HepG2 (cell line): ENCODE measurements around the gene WNK2. TPM values are rescaled to one million over a fixed set of nuclear protein-coding genes. Genes with fewer than 3 reads are reported as not detected.
A peak's percentile ranks its signal among the peaks of the same experiment; 100 is the strongest.

Experiments
- ATAC-seq: fragments of 200-7000 bp; cut with Tn5 transposase; 3 replicates; pipeline ENCODE4 v1.9.1; 2020; ENCODE audit warnings: mild to moderate bottlenecking, moderate library complexity
- BruUV-seq: library from RNA; stranded (reverse); fragments of 400-500 nt; replicated peaks from 2 replicates; lab custom pipeline; 2021; lab: Mats Ljungman, UMichigan
- CTCF ChIA-PET: fragments of 300-600 bp; formaldehyde crosslinking; extraction: SDS; loops from one replicate; lab custom pipeline; 2021; ENCODE audit warnings: low total read pairs, inconsistent platforms, low intra/inter-chr PET ratio; lab: Yijun Ruan, JAX
- POLR2A ChIA-PET: fragments of 350-600 bp; sonication (Branson Sonifier 250); formaldehyde crosslinking; loops from one replicate; lab custom pipeline; 2020; ENCODE audit warnings: antibody characterized with exemption, inconsistent platforms; lab: Yijun Ruan, JAX
- DNase-seq: peaks from one replicate; pipeline ENCODE4 v3.0.0-alpha.2; 2015; ENCODE audit warnings: low spot score
- FAIRE-seq: peaks from 3 replicates; lab custom pipeline; 2011; peaks lifted over from hg19 to GRCh38; lab: Jason Lieb, UNC
- H2AFZ ChIP-seq: one replicate; pipeline ENCODE4 v1.6.1; 2011; ENCODE audit warnings: low read length, inconsistent platforms
- H3K27ac ChIP-seq: fragments of 300-600 bp; 3 replicates; pipeline ENCODE4 v1.8.0; 2011; ENCODE audit warnings: mixed run types, mild to moderate bottlenecking, mixed read lengths, low read length, inconsistent platforms; ENCODE audit not compliant: insufficient read depth; ENCODE audit errors: extremely low read length
- H3K27me3 ChIP-seq, 2 experiments: fragments of 200-600 bp in 1 of 2; 2 replicates in 1 of 2; 3 replicates in 1 of 2; pipeline versions ENCODE4 v1.6.0 to v1.8.0; 2011; ENCODE audit warnings: low read length in 2 of 2, mild to moderate bottlenecking in 2 of 2, moderate library complexity in 2 of 2, inconsistent platforms in 1 of 2; ENCODE audit not compliant: insufficient read depth in 2 of 2, control insufficient read depth in 1 of 2
- H3K36me3 ChIP-seq, 2 experiments: fragments of 200-600 bp in 1 of 2; replicated peaks in 1 of 2; 2 replicates in 1 of 2; 3 replicates in 1 of 2; pipeline versions ENCODE4 v1.5.1 to v1.8.0; 2011; ENCODE audit warnings: low read length in 2 of 2, inconsistent platforms in 1 of 2; ENCODE audit not compliant: insufficient read depth in 2 of 2, control insufficient read depth in 1 of 2
- H3K4me1 ChIP-seq: 2 replicates; pipeline ENCODE4 v1.5.1; 2012; ENCODE audit warnings: low read length, inconsistent platforms; ENCODE audit not compliant: insufficient read depth
- H3K4me2 ChIP-seq: 2 replicates; pipeline ENCODE4 v1.6.0; 2011; ENCODE audit warnings: low read depth, low read length, inconsistent platforms
- H3K4me3 ChIP-seq, 3 experiments: fragments of 200-600 bp in 1 of 3; sonication (generic), shearing (Covaris generic) in 1 of 3; replicated peaks in 1 of 3; 2 replicates each; pipeline ENCODE4 v1.5.1; 2011 to 2016; ENCODE audit warnings: low read length in 3 of 3, inconsistent platforms in 2 of 3, low read depth in 2 of 3, mild to moderate bottlenecking in 2 of 3, control low read depth in 1 of 3, mixed read lengths in 1 of 3; ENCODE audit not compliant: insufficient read depth in 1 of 3
- H3K79me2 ChIP-seq: one replicate; pipeline ENCODE4 v1.6.1; 2011; ENCODE audit warnings: low read length, inconsistent platforms; ENCODE audit not compliant: insufficient read depth
- H3K9ac ChIP-seq: 2 replicates; pipeline ENCODE4 v1.6.0; 2011; ENCODE audit warnings: mild to moderate bottlenecking, low read depth, low read length, inconsistent platforms; ENCODE audit not compliant: insufficient read depth
- H3K9me3 ChIP-seq: 2 replicates; pipeline ENCODE4 v1.5.1; 2012; ENCODE audit warnings: mild to moderate bottlenecking, low read length
- H4K20me1 ChIP-seq: 2 replicates; pipeline ENCODE4 v1.6.0; 2011; ENCODE audit warnings: inconsistent platforms, mild to moderate bottlenecking, low read length, moderate library complexity; ENCODE audit not compliant: insufficient read depth
- ARNT ChIP-seq: fragments of 450-650 bp; IDR thresholded peaks from 2 replicates; pipeline ENCODE4 v1.6.1; 2017
- BORCS8-MEF2B ChIP-seq: sonication (generic); formaldehyde crosslinking; IDR thresholded peaks from 2 replicates; pipeline ENCODE4 v1.8.0; 2022; ENCODE audit warnings: mild to moderate bottlenecking, missing genetic modification reagents
- GATA4 ChIP-seq: sonication (generic); IDR thresholded peaks from 2 replicates; pipeline ENCODE4 v1.6.1; 2016; ENCODE audit warnings: antibody characterized with exemption, low read depth, borderline replicate concordance
- HDAC2 ChIP-seq: sonication (generic); formaldehyde crosslinking; IDR thresholded peaks from 2 replicates; pipeline ENCODE4 v1.4.0; 2020; ENCODE audit warnings: missing genetic modification reagents
- HNF4A ChIP-seq: sonication (generic); formaldehyde crosslinking; IDR thresholded peaks from 2 replicates; pipeline ENCODE4 v1.4.0; 2020; ENCODE audit warnings: missing genetic modification reagents
- MAFF ChIP-seq: IDR thresholded peaks from 2 replicates; pipeline ENCODE4 v1.6.1; 2011; ENCODE audit warnings: low read depth, low read length, improper control_type of control experiment
- MAFG ChIP-seq: sonication (generic); formaldehyde crosslinking; IDR thresholded peaks from 2 replicates; pipeline ENCODE4 v1.5.1; 2020; ENCODE audit warnings: mild to moderate bottlenecking, missing genetic modification reagents
- MAZ ChIP-seq, 2 experiments: sonication (generic) in 1 of 2; formaldehyde crosslinking in 1 of 2; IDR thresholded peaks; 2 replicates each; pipeline versions ENCODE4 v1.5.0 to v1.6.1; 2012 to 2020; ENCODE audit warnings: low read depth in 2 of 2, mild to moderate bottlenecking in 2 of 2, borderline replicate concordance in 1 of 2, improper control_type of control experiment in 1 of 2, low read length in 1 of 2, missing genetic modification reagents in 1 of 2, moderate library complexity in 1 of 2
- NCOA5 ChIP-seq: sonication (generic); formaldehyde crosslinking; IDR thresholded peaks from 2 replicates; pipeline ENCODE4 v1.4.0; 2020; ENCODE audit warnings: missing genetic modification reagents
- PHF21A ChIP-seq: sonication (generic); formaldehyde crosslinking; IDR thresholded peaks from 2 replicates; pipeline ENCODE4 v1.5.0; 2020; ENCODE audit warnings: mild to moderate bottlenecking, missing genetic modification reagents
- SALL1 ChIP-seq: sonication (generic); formaldehyde crosslinking; IDR thresholded peaks from 2 replicates; pipeline ENCODE4 v1.8.0; 2022; ENCODE audit warnings: mild to moderate bottlenecking, missing genetic modification reagents
- SOX6 ChIP-seq, 2 experiments: fragments of 450-650 bp in 1 of 2; sonication (generic) in 1 of 2; formaldehyde crosslinking in 1 of 2; IDR thresholded peaks; 2 replicates each; pipeline versions ENCODE4 v1.4.0 to v1.6.1; 2017 to 2020; ENCODE audit warnings: antibody characterized with exemption in 1 of 2, mild to moderate bottlenecking in 1 of 2, missing genetic modification reagents in 1 of 2
- SP1 ChIP-seq, 2 experiments: fragments of 450-650 bp in 1 of 2; sonication (generic) in 1 of 2; formaldehyde crosslinking in 1 of 2; IDR thresholded peaks; 2 replicates each; pipeline versions ENCODE4 v1.4.0 to v1.6.1; 2016 to 2020; ENCODE audit warnings: missing genetic modification reagents in 1 of 2
- ZBTB34 ChIP-seq: sonication (generic); formaldehyde crosslinking; IDR thresholded peaks from 2 replicates; pipeline ENCODE4 v1.8.0; 2022; ENCODE audit warnings: mild to moderate bottlenecking, missing genetic modification reagents
- ZBTB38 ChIP-seq: sonication (generic); formaldehyde crosslinking; IDR thresholded peaks from 2 replicates; pipeline ENCODE4 v1.5.1; 2020; ENCODE audit warnings: mild to moderate bottlenecking, missing genetic modification reagents
- ZKSCAN1 ChIP-seq: fragments of 150-350 bp; IDR thresholded peaks from 2 replicates; pipeline ENCODE4 v1.6.1; 2014; ENCODE audit warnings: low read length
- ZMYM4 ChIP-seq: sonication (generic); formaldehyde crosslinking; IDR thresholded peaks from 2 replicates; pipeline ENCODE4 v1.8.1; 2023; ENCODE audit warnings: mild to moderate bottlenecking, missing genetic modification reagents
- WGBS: methylation state at CpG from one replicate; pipeline ENCODE4 v1.1.6; 2017; ENCODE audit warnings: low lambda C conversion rate; 5-methylcytosine and 5-hydroxymethylcytosine counted together
- in situ Hi-C: cut with HindIII; loops from 2 replicates; pipeline ENCODE4 v1.10.0; 2017; ENCODE audit warnings: low pct_unique_long_range_greater_than_20kb; ENCODE audit not compliant: extremely low pct_ligation_motif_present
- intact Hi-C: fragments of 100-400 bp; cut with micrococcal nuclease; formaldehyde crosslinking; loops from one replicate; pipeline ENCODE4 v1.10.0; 2022; ENCODE audit not compliant: unreplicated experiment
- polyA plus RNA-seq, 8 experiments: library from polyadenylated mRNA; depleted of rRNA in 3 of 8; stranded (reverse) in 7 of 8; unstranded in 1 of 8; fragments of >200 nt; fragmentation: Illumina TruSeq in 4 of 8; extraction: Trizol in 4 of 8; gene quantifications; 2 replicates each; pipeline versions ENCODE4 v1.2.1 to v1.2.3, GENCODE V29; 2011 to 2016; ENCODE audit warnings: low read depth in 4 of 8, missing spikeins in 1 of 8, mixed read lengths in 1 of 8; ENCODE audit not compliant: insufficient read depth in 1 of 8
- total RNA-seq, 5 experiments: library from RNA; depleted of rRNA; stranded (reverse); fragments of >200 nt; fragmentation: Illumina TruSeq; extraction: Trizol; gene quantifications; 2 replicates each; pipeline ENCODE4 v1.2.3, GENCODE V29; 2016; ENCODE audit warnings: low read depth in 1 of 5
- TF ChIP-seq, protein P1 (sequence below): sonication (generic); formaldehyde crosslinking; IDR thresholded peaks from 2 replicates; pipeline ENCODE4 v1.9.0; 2022; ENCODE audit warnings: low read depth, missing genetic modification reagents

The WNK2 gene
- total and polyA plus RNA-seq, 2 of the 13 experiments (the other 11 are each of a cell fraction or from before 2014, with no cell fraction given), result 10.5 to 12.0 TPM

DNA sequence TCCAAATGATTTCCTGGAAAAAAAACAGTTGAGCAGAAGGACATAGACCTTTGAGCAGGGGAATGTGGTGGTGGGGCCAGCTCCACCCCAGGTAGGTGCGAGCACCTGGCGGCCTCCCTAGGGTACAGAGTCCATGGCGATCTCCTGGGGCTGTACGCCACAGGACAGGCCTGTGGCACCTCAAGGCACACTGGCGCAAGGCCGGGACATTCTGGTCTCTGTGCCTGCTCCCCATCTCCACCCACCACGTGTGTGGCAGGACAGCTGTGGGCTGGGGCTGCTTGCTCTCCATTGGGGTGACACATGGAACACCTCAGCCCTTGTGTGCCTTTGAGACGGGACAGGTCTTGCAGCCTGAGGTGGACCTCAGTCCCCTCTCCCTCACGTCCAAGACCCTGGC is 25.2 kb downstream of the WNK2 start:
- FAIRE-seq (peak; percentile 39), ATAC-seq (peak; percentile 36), DNase-seq (peak; percentile 49)
- ChIA-PET CTCF (no interaction called here), POLR2A (interaction anchor here (0.7 to 1.1 kb wide), 3 partner anchors 13 to 33 kb away, joined by 3 to 5 read pairs (median 5); no protein-coding TSS in a partner anchor)
- Histone ChIP-seq H3K36me3 (peaks cover 0 to 6% of the 10 kb centered on the region in 2 experiments; a peak in 3 of 5 replicates), H3K4me1 (peaks cover 93% of the 10 kb centered on the region), H2AFZ (no peak overlapping the region), H3K27me3 (no peaks in the 10 kb centered on the region), H3K9ac (no peak overlapping the region), H3K27ac (peak overlapping the region; percentile 50), H3K4me2 (peak overlapping the region; percentile 62), H3K9me3 (no peaks in the 10 kb centered on the region), H4K20me1 (peaks cover 14% of the 10 kb centered on the region; the same call in 1 of the 2 replicates), H3K79me2 (peaks cover 90% of the 10 kb centered on the region), H3K4me3 (peak overlapping the region in 1 of 3 experiments; percentile 36; a peak in 1 of 6 replicates)
- intact Hi-C loops, result loop anchor here (1.0 kb wide), 1 partner anchor 33 kb away; no protein-coding TSS in a partner anchor
- no TSS peak for BruUV-seq
- in situ Hi-C loops, result no loop called here
- WGBS, result 69% methylated on average over 2 of the region's 9 CpGs
- TF ChIP-seq BORCS8-MEF2B (CRISPR knock-in tag), result no peak
- TF ChIP-seq ZMYM4 (CRISPR knock-in tag), result 0 out of 2 replicates have a peak, but pooled peaks have one; percentile 25
- TF ChIP-seq ZBTB34, result peak; percentile 72; the same call in 1 of the 2 replicates
- TF ChIP-seq ZBTB38 (CRISPR knock-in tag), result peak; percentile 61; the same call in 1 of the 2 replicates
- TF ChIP-seq ARNT, result no peak
- no peak for TF ChIP-seq MAZ (IDR thresholded peaks at IDR 0.05; ENCODE audit: borderline replicate concordance, low read depth, low read length)
- TF ChIP-seq MAZ (CRISPR knock-in tag; IDR thresholded peaks at IDR 0.05; ENCODE audit: low read depth), result no peak; the same call in 1 of the 2 replicates
- peak; percentile 42 for TF ChIP-seq HDAC2 (CRISPR knock-in tag)
- TF ChIP-seq HNF4A (CRISPR knock-in tag), result peak; percentile 88
- no peak for TF ChIP-seq MAFG
- TF ChIP-seq MAFF, result no peak
- TF ChIP-seq SALL1 (CRISPR knock-in tag), result 0 out of 2 replicates have a peak, but pooled peaks have one; percentile 44
- TF ChIP-seq SOX6 (IDR thresholded peaks at IDR 0.05), result no peak
- TF ChIP-seq SOX6 (CRISPR knock-in tag; IDR thresholded peaks at IDR 0.05), result peak; percentile 43
- TF ChIP-seq SP1 (IDR thresholded peaks at IDR 0.05), result no peak
- TF ChIP-seq SP1 (CRISPR knock-in tag; IDR thresholded peaks at IDR 0.05), result no peak
- TF ChIP-seq NCOA5, result no peak
- TF ChIP-seq GATA4, result no peak
- TF ChIP-seq, protein P1, sequence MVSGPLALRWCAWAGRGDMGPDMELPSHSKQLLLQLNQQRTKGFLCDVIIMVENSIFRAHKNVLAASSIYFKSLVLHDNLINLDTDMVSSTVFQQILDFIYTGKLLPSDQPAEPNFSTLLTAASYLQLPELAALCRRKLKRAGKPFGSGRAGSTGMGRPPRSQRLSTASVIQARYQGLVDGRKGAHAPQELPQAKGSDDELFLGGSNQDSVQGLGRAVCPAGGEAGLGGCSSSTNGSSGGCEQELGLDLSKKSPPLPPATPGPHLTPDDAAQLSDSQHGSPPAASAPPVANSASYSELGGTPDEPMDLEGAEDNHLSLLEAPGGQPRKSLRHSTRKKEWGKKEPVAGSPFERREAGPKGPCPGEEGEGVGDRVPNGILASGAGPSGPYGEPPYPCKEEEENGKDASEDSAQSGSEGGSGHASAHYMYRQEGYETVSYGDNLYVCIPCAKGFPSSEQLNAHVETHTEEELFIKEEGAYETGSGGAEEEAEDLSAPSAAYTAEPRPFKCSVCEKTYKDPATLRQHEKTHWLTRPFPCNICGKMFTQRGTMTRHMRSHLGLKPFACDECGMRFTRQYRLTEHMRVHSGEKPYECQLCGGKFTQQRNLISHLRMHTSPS (CRISPR knock-in tag), result peak; percentile 69; the same call in 1 of the 2 replicates
- TF ChIP-seq PHF21A (CRISPR knock-in tag), result 0 out of 2 replicates have a peak, but pooled peaks have one; percentile 11
- no peak for TF ChIP-seq ZKSCAN1
